ENCODE measurements around the gene ITGAX.

ITGAX gene

GRCh38 chr16:31371619-31372484 is 16.9 kb downstream of the ITGAX start:
- in situ Hi-C loops (cut with HindIII; ENCODE audit: low sequenced_read_pairs): no loop called here

GRCh38 chr16:31373235-31373634 is 18.3 kb downstream of the ITGAX start:
- in situ Hi-C loops (cut with HindIII; ENCODE audit: low sequenced_read_pairs): no loop called here

- in situ Hi-C loops (cut with HindIII; ENCODE audit: low sequenced_read_pairs): no loop called here
These were observed 20.3 kb downstream of the ITGAX start for GRCh38 chr16:31375231-31375630.

GRCh38 chr16:31376705-31377104 is 21.7 kb downstream of the ITGAX start:
- in situ Hi-C loops (cut with HindIII; ENCODE audit: low sequenced_read_pairs): no loop called here

GRCh38 chr16:31377210-31377903 is 22.4 kb downstream of the ITGAX start:
- in situ Hi-C loops (cut with HindIII; ENCODE audit: low sequenced_read_pairs): no loop called here

GRCh38 chr16:31380201-31380600 is 25.2 kb downstream of the ITGAX start:
- in situ Hi-C loops (cut with HindIII; ENCODE audit: low sequenced_read_pairs): no loop called here

GRCh38 chr16:31382485-31383161 is 27.6 kb downstream of the ITGAX start:
- in situ Hi-C loops (cut with HindIII; ENCODE audit: low sequenced_read_pairs): no loop called here

- in situ Hi-C loops (cut with HindIII; ENCODE audit: low sequenced_read_pairs): no loop called here
These were observed 30.7 kb downstream of the ITGAX start for GRCh38 chr16:31385680-31386079.

GRCh38 chr16:31386157-31386984 is 31.4 kb downstream of the ITGAX start:
- in situ Hi-C loops (cut with HindIII; ENCODE audit: low sequenced_read_pairs): no loop called here

- in situ Hi-C loops (cut with HindIII; ENCODE audit: low sequenced_read_pairs): no loop called here
These were observed 33.6 kb downstream of the ITGAX start for GRCh38 chr16:31388535-31388934.

GRCh38 chr16:31390504-31391041 is 35.6 kb downstream of the ITGAX start:
- in situ Hi-C loops (cut with HindIII; ENCODE audit: low sequenced_read_pairs): no loop called here

- in situ Hi-C loops (cut with HindIII; ENCODE audit: low sequenced_read_pairs): no loop called here
These were observed 38.1 kb downstream of the ITGAX start, which contains the start of gene ITGAD for GRCh38 chr16:31393056-31393455. TSS of gene ITGAD (plus strand) at chr16:31393335. CDS start at chr16:31393361, 26 bp downstream.

- in situ Hi-C loops (cut with HindIII; ENCODE audit: low sequenced_read_pairs): no loop called here
These were observed 40.7 kb downstream of the ITGAX start for GRCh38 chr16:31395647-31396046.

- in situ Hi-C loops (cut with HindIII; ENCODE audit: low sequenced_read_pairs): no loop called here
These were observed 42.2 kb downstream of the ITGAX start for GRCh38 chr16:31397096-31397660.

- in situ Hi-C loops (cut with HindIII; ENCODE audit: low sequenced_read_pairs): no loop called here
These were observed 42.7 kb downstream of the ITGAX start for GRCh38 chr16:31397701-31398100.

GRCh38 chr16:31400191-31400590 is 45.2 kb downstream of the ITGAX start:
- in situ Hi-C loops (cut with HindIII; ENCODE audit: low sequenced_read_pairs): no loop called here

GRCh38 chr16:31401436-31401835 is 46.5 kb downstream of the ITGAX start:
- in situ Hi-C loops (cut with HindIII; ENCODE audit: low sequenced_read_pairs): no loop called here

GRCh38 chr16:31402687-31403086 is 47.7 kb downstream of the ITGAX start:
- in situ Hi-C loops (cut with HindIII; ENCODE audit: low sequenced_read_pairs): no loop called here

- in situ Hi-C loops (cut with HindIII; ENCODE audit: low sequenced_read_pairs): no loop called here
These were observed 48.8 kb downstream of the ITGAX start for GRCh38 chr16:31403590-31404352.

Data from DLD1 (cell line).